ENCODE data around the gene DNAAF6.
"Not testable (repeated sequence)": the region's sequence is repeated elsewhere in the genome, so short reads cannot be mapped to it uniquely, and the experiment has no call there.

Gene DNAAF6

GRCh38 chrX:107197319-107197718 lies 9.1 kb upstream of the DNAAF6 start:
- H3K4me3 ChIP-seq (replicated peaks; ENCODE audit: low read depth, low read length) = no peak overlapping the region
- no peak for DNase-seq (ENCODE audit: low read depth)
- TF ChIP-seq, protein P1, sequence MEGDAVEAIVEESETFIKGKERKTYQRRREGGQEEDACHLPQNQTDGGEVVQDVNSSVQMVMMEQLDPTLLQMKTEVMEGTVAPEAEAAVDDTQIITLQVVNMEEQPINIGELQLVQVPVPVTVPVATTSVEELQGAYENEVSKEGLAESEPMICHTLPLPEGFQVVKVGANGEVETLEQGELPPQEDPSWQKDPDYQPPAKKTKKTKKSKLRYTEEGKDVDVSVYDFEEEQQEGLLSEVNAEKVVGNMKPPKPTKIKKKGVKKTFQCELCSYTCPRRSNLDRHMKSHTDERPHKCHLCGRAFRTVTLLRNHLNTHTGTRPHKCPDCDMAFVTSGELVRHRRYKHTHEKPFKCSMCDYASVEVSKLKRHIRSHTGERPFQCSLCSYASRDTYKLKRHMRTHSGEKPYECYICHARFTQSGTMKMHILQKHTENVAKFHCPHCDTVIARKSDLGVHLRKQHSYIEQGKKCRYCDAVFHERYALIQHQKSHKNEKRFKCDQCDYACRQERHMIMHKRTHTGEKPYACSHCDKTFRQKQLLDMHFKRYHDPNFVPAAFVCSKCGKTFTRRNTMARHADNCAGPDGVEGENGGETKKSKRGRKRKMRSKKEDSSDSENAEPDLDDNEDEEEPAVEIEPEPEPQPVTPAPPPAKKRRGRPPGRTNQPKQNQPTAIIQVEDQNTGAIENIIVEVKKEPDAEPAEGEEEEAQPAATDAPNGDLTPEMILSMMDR (IDR thresholded peaks at IDR 0.05; ENCODE audit: low read length, missing control alignments) = no peak

GRCh38 chrX:107198074-107198473 lies 8.3 kb upstream of the DNAAF6 start:
- not testable (repeated sequence) for DNase-seq (ENCODE audit: low read depth); H3K4me3 ChIP-seq (replicated peaks; ENCODE audit: low read depth, low read length)

DNA sequence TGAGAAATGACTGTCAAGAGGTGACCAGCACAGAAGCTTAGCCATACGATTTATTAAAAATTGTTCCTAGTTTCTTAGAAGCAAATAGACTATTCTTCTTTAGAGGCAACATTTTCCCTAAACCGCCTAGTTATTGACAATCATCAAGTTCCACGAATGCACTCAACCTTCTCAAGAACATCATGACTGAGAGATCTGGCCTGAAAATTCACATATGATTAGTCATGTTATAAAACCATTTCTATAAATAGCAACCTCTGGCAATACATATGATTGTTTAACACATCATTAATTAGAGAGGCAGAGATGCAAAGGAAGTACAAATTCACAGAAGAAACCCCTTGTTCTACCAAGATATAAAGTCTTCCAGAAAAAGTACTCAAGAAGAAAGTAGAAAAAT lies 6.9 kb upstream of the DNAAF6 start:
- H3K4me3 ChIP-seq (replicated peaks; ENCODE audit: low read depth, low read length) = no peak overlapping the region
- TF ChIP-seq, protein P1 (IDR thresholded peaks at IDR 0.05; ENCODE audit: low read length, missing control alignments) = no peak
- DNase-seq (ENCODE audit: low read depth) = no peak

GRCh38 chrX:107204068-107204605 lies 2.3 kb upstream of the DNAAF6 start:
- DNase-seq (ENCODE audit: low read depth) = no peak
- TF ChIP-seq, protein P1 (IDR thresholded peaks at IDR 0.05; ENCODE audit: low read length, missing control alignments) = no peak
- H3K4me3 ChIP-seq (replicated peaks; ENCODE audit: low read depth, low read length) = no peak overlapping the region

DNA sequence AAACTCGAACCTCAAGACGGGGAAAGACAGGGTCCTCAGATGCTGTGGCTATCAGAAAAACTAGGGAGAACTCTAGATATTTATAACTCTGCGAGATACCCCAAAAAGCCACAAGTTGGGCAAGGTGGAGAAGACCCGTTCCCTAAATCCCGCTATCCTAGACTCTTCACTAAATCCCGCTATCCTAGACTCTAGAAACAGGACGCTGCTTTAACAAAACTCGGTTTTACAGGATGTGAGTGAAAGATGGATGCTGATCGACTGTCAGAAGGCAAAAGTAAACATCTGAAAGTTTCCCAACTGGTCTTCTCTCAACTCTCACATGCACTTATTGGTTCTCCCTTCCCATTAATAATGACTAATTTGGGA lies 270 bp downstream of the DNAAF6 start:
- TF ChIP-seq, protein P1 (IDR thresholded peaks at IDR 0.05; ENCODE audit: low read length, missing control alignments) = no peak
- no peak overlapping the region for H3K4me3 ChIP-seq (replicated peaks; ENCODE audit: low read depth, low read length)

GRCh38 chrX:107207089-107207488 lies 678 bp downstream of the DNAAF6 start:
- DNase-seq (ENCODE audit: low read depth) = no peak
- TF ChIP-seq, protein P1 (IDR thresholded peaks at IDR 0.05; ENCODE audit: low read length, missing control alignments) = no peak

More for the DNA sequence above, 270 bp downstream of the DNAAF6 start:
- no peak for DNase-seq (ENCODE audit: low read depth)

GRCh38 chrX:107207943-107208342 lies 1.5 kb downstream of the DNAAF6 start:
- no peak for DNase-seq (ENCODE audit: low read depth)
- no peak overlapping the region for H3K4me3 ChIP-seq (replicated peaks; ENCODE audit: low read depth, low read length)
- TF ChIP-seq, protein P1 (IDR thresholded peaks at IDR 0.05; ENCODE audit: low read length, missing control alignments) = no peak

More at GRCh38 chrX:107207089-107207488, 678 bp downstream of the DNAAF6 start:
- no peak overlapping the region for H3K4me3 ChIP-seq (replicated peaks; ENCODE audit: low read depth, low read length)

All from fibroblast of pulmonary artery (primary cell).